Neural cell (in vitro differentiated cells): ENCODE data around the gene TNNI3. TPM values are rescaled to one million over a fixed set of nuclear protein-coding genes. Genes with fewer than 3 reads are reported as not detected.

Source experiments
- H2AFZ ChIP-seq: fragments of 200-600, 300-800 bp; sonication (generic), shearing (Covaris generic); 2 replicates; pipeline ENCODE4 v1.6.0; 2014; ENCODE audit warnings: low read depth, mild to moderate bottlenecking, antibody characterized with exemption, low read length, moderate library complexity
- H3F3A ChIP-seq: fragments of 200-600 bp; shearing (Covaris generic); 2 replicates; pipeline ENCODE4 v1.6.1; 2016; ENCODE audit warnings: mild to moderate bottlenecking, moderate library complexity, mixed read lengths, antibody characterized with exemption, low read length; ENCODE audit not compliant: insufficient read depth, poor library complexity, severe bottlenecking
- H3K27ac ChIP-seq: fragments of 200-600, 300-800 bp; sonication (generic), shearing (Covaris generic); 2 replicates; pipeline ENCODE4 v1.5.1; 2014; ENCODE audit warnings: mild to moderate bottlenecking, low read length, moderate library complexity
- H3K27me3 ChIP-seq: fragments of 300-800, 200-600 bp; sonication (generic), shearing (Covaris generic); 2 replicates; pipeline ENCODE4 v1.6.0; 2014; ENCODE audit warnings: mild to moderate bottlenecking, low read depth, low read length, moderate library complexity; ENCODE audit not compliant: insufficient read depth
- H3K36me3 ChIP-seq: fragments of 300-800, 200-600 bp; sonication (generic), shearing (Covaris generic); 2 replicates; pipeline ENCODE4 v1.5.1; 2014; ENCODE audit warnings: mild to moderate bottlenecking, antibody characterized with exemption, low read length, moderate library complexity; ENCODE audit not compliant: insufficient read depth
- H3K4me2 ChIP-seq: fragments of 300-800, 200-600 bp; sonication (generic), shearing (Covaris generic); 2 replicates; pipeline ENCODE4 v1.6.0; 2014; ENCODE audit warnings: mild to moderate bottlenecking, low read length
- H3K4me3 ChIP-seq: fragments of 300-800, 200-600 bp; sonication (generic), shearing (Covaris generic); 2 replicates; pipeline ENCODE4 v1.5.1; 2014; ENCODE audit warnings: mild to moderate bottlenecking, low read length, moderate library complexity
- H3K79me2 ChIP-seq: fragments of 200-600 bp; shearing (Covaris generic); replicated peaks from 2 replicates; pipeline ENCODE4 v1.6.0; 2014; ENCODE audit warnings: mild to moderate bottlenecking, low read length, moderate library complexity; ENCODE audit not compliant: insufficient read depth
- H3K9ac ChIP-seq: fragments of 300-800, 200-600 bp; sonication (generic), shearing (Covaris generic); 2 replicates; pipeline ENCODE4 v1.6.1; 2016; ENCODE audit warnings: mild to moderate bottlenecking, low read length, mixed read lengths
- H3K9me2 ChIP-seq: fragments of 200-600 bp; shearing (Covaris generic); 2 replicates; pipeline ENCODE4 v1.6.1; 2016; ENCODE audit warnings: mild to moderate bottlenecking, low read length, mixed read lengths; ENCODE audit not compliant: insufficient read depth
- H3K9me3 ChIP-seq: fragments of 200-600, 300-800 bp; sonication (generic), shearing (Covaris generic); 2 replicates; pipeline ENCODE4 v1.6.1; 2016; ENCODE audit warnings: mild to moderate bottlenecking, mixed run types, low read length, moderate library complexity, mixed read lengths
- H4K20me1 ChIP-seq: fragments of 200-600 bp; shearing (Covaris generic); 2 replicates; pipeline ENCODE4 v1.6.1; 2016; ENCODE audit warnings: mild to moderate bottlenecking, mixed run types; ENCODE audit not compliant: insufficient read depth
- EP300 ChIP-seq: fragments of 450-650 bp; conservative IDR thresholded peaks from 2 replicates; pipeline ENCODE4 v1.6.1; 2014; ENCODE audit warnings: antibody characterized with exemption, mild to moderate bottlenecking, moderate library complexity; ENCODE audit not compliant: poor library complexity, severe bottlenecking
- EZH2 ChIP-seq: fragments of 200-600, 300-800 bp; shearing (Covaris generic), sonication (generic); IDR thresholded peaks from 2 replicates; pipeline ENCODE4 v1.6.1; 2014; ENCODE audit warnings: antibody characterized with exemption, low read length, borderline replicate concordance, mild to moderate bottlenecking; ENCODE audit not compliant: insufficient read depth, poor library complexity, severe bottlenecking
- MXI1 ChIP-seq: fragments of 450-650 bp; conservative IDR thresholded peaks from 2 replicates; pipeline ENCODE4 v1.6.1; 2014; ENCODE audit warnings: antibody characterized with exemption, mild to moderate bottlenecking; ENCODE audit not compliant: poor library complexity, severe bottlenecking
- POLR2AphosphoS5 ChIP-seq: IDR thresholded peaks from 2 replicates; pipeline ENCODE4 v1.6.1; 2012
- RAD21 ChIP-seq: fragments of 450-650 bp; conservative IDR thresholded peaks from 2 replicates; pipeline ENCODE4 v1.6.1; 2014; ENCODE audit warnings: antibody characterized with exemption, mild to moderate bottlenecking, moderate library complexity
- REST ChIP-seq: IDR thresholded peaks from 2 replicates; pipeline ENCODE4 v1.6.1; 2012; ENCODE audit warnings: borderline replicate concordance
- SMC3 ChIP-seq: fragments of 450-650 bp; conservative IDR thresholded peaks from 2 replicates; pipeline ENCODE4 v1.6.1; 2014; ENCODE audit warnings: antibody characterized with exemption, mild to moderate bottlenecking, moderate library complexity; ENCODE audit not compliant: poor library complexity
- TAF1 ChIP-seq: IDR thresholded peaks from 2 replicates; pipeline ENCODE4 v1.6.1; 2012; ENCODE audit warnings: low read depth
- polyA plus RNA-seq: library from polyadenylated mRNA; depleted of rRNA; stranded (reverse); fragments of >200 nt; gene quantifications from 2 replicates; pipeline ENCODE4 v1.2.3, GENCODE V29; 2014
- TF ChIP-seq, protein P1 (sequence below): fragments of 450-650 bp; IDR thresholded peaks from 2 replicates; pipeline ENCODE4 v1.5.1; 2014; ENCODE audit warnings: antibody characterized with exemption, mild to moderate bottlenecking, moderate library complexity; ENCODE audit not compliant: poor library complexity, severe bottlenecking

TNNI3 gene
- polyA plus RNA-seq, 1 donor from 2014 or later = 22.5 TPM

GRCh38 chr19:55149078-55150003 is 8.2 kb downstream of the TNNI3 start, which contains the start of gene TNNT1:
TNNT1 (minus strand) TSS chr19:55149206; CDS start chr19:55147157, 2,049 bp downstream.
- H3K27me3 ChIP-seq = peaks cover 19% of the 10 kb centered on the region

More at GRCh38 chr19:55149078-55150003, 8.2 kb downstream of the TNNI3 start, which contains the start of gene TNNT1:
- no peaks in the 10 kb centered on the region for H3K9me2 ChIP-seq
- no peaks in the 10 kb centered on the region for H4K20me1 ChIP-seq
- TF ChIP-seq, protein P1, sequence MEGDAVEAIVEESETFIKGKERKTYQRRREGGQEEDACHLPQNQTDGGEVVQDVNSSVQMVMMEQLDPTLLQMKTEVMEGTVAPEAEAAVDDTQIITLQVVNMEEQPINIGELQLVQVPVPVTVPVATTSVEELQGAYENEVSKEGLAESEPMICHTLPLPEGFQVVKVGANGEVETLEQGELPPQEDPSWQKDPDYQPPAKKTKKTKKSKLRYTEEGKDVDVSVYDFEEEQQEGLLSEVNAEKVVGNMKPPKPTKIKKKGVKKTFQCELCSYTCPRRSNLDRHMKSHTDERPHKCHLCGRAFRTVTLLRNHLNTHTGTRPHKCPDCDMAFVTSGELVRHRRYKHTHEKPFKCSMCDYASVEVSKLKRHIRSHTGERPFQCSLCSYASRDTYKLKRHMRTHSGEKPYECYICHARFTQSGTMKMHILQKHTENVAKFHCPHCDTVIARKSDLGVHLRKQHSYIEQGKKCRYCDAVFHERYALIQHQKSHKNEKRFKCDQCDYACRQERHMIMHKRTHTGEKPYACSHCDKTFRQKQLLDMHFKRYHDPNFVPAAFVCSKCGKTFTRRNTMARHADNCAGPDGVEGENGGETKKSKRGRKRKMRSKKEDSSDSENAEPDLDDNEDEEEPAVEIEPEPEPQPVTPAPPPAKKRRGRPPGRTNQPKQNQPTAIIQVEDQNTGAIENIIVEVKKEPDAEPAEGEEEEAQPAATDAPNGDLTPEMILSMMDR = no peak
- TF ChIP-seq REST = no peak
- TF ChIP-seq EP300 = no peak
- TF ChIP-seq MXI1 = no peak
- no peak for TF ChIP-seq SMC3
- TF ChIP-seq POLR2AphosphoS5 = no peak
- no peak for TF ChIP-seq TAF1
- no peak for TF ChIP-seq EZH2
- TF ChIP-seq RAD21 = no peak
- no peak within 1 kb of the TSS for H3K9ac ChIP-seq
- no peaks in the 10 kb centered on the region for H3K36me3 ChIP-seq
- H3K27ac ChIP-seq = no peak within 1 kb of the TSS
- no peaks in the 10 kb centered on the region for H3K9me3 ChIP-seq
- no peaks in the 10 kb centered on the region for H3K79me2 ChIP-seq
- H3K4me2 ChIP-seq = no peak within 1 kb of the TSS
- no peaks in the 10 kb centered on the region for H3F3A ChIP-seq
- no peak within 1 kb of the TSS for H2AFZ ChIP-seq
- H3K4me3 ChIP-seq = no peak within 1 kb of the TSS
